Islet of Langerhans (tissue), 1 donor: Measurements from ENCODE around the gene MYO16.
"Not testable (repeated sequence)": the region's sequence is repeated elsewhere in the genome, so short reads cannot be mapped to it uniquely, and the experiment has no call there.

Source experiments
- FAIRE-seq: peaks from one replicate; lab custom pipeline; 2011; peaks lifted over from hg19 to GRCh38; lab: Jason Lieb, UNC

Gene MYO16

DNA sequence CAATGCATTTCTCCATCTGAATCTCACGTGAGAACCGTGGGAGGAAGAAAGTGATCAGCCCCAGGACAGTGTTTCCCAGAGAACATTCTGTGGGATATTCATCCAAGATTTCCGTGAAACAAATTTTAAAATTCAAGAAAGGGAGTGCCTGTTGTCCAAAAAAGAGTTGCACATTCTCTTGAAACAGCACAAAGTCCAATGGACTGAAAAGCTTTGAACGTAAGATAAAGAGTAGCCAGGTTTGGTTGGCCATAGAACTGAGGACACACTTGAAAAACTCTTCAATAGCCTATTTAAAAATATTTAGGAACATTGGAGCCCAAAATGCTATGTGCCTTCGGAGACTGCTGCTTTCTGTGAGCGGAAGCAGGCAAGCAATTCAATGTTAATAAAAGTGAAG, 353.9 kb downstream of the MYO16 start:
- no peak for FAIRE-seq

DNA sequence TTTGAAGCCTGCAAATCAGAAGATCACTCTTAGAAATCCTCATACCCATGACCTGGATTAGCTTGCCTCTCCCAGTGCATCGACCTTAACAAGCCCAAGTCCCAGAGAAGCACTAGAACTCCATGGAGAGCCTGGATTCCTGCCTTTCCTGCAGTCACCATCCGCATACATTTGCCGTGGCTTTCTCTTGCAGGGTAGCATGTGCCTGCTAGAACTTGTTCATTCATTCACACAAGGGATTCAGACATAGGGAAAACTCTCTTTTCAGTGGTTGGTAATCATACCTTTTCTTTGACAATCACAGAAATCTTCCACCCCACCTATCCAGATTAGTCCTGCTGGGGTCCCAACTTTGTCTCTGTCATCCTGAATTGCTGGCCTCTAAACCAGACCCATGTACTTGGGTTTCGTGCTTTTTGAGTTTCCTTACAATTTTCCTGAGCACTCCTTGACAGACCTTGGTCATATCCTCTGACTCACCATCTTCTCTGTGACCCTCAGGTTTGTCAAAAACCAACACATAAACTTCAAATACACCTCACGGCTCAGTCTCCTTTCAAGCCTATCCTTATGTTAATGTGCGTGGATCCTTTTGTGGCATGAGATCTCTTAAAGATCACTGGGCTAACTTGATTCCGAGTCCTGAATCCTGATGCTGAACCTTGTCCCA, 355.0 kb downstream of the MYO16 start:
- no peak for FAIRE-seq

DNA sequence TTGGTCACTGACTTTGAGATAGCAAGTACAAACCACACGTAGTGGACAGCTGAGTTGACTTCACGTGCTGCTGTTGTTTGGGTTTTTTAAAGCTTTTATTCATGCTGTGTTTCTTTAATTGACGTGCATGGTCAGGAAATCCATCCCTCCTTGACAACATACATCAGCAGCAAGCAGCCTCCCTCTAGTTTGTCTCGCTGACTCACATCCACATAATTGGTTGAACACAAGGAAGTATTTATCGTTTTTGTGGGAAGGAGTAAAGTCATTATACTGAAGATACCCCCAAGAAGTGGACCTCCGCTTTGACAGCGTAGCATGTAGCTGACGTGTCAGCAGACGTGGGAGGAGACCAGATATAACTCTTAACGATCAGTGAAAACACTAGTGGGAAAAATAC, 355.8 kb downstream of the MYO16 start:
- FAIRE-seq, result no peak

DNA sequence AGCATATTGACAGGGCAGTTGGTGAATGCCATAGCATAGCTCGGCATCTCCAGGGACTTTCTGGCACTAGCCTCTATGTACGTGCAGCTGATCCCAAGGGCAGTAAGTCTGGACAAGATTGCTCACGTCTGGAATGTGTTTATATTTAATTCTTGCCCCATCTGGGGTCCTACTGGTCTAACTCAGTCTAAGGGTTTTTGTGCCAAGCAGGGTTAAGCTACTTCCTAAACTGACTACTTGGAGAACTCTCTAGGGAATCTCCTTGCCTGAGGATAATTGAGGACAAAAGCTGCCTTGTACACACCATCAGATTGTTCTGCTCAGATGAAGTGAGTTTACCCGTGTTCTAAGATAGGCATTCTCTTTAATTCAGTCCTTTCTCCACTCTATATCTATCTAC, 358.1 kb downstream of the MYO16 start:
- no peak for FAIRE-seq

DNA sequence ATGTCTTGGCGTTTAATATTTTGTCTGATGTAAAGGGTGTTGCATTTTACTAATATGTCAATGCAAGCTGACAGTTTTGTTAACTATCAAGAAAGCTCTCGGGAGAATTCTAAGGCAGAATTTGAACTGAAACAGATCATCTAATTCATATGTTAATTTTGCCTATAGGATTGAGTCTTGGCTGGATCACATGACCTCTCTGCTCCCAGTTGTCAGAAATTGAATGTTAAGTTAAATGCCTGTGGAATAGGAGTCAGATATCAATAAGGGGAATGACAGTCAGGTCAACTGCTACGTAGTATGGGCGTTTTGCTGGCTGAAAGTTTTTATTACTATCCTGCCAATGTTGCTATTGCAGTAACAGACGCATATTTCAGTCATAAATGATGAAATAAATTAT, 358.5 kb downstream of the MYO16 start:
- no peak for FAIRE-seq

DNA sequence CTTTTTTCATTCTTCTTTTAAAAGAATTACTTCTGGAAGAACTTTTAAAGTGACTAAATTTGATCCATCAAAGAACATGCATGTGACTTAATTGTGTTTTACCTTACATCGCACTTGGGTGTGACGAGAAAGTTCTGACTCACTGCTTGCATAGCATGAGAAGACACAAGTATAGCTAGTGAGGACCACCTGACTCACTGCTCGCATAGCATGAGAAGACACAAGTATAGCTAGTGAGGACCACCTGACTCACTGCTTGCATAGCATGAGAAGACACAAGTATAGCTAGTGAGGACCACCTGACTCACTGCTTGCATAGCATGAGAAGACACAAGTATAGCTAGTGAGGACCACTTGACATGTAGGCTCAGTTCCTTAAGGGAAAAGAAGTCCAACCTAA, 362.0 kb downstream of the MYO16 start:
- FAIRE-seq, result not testable (repeated sequence)

DNA sequence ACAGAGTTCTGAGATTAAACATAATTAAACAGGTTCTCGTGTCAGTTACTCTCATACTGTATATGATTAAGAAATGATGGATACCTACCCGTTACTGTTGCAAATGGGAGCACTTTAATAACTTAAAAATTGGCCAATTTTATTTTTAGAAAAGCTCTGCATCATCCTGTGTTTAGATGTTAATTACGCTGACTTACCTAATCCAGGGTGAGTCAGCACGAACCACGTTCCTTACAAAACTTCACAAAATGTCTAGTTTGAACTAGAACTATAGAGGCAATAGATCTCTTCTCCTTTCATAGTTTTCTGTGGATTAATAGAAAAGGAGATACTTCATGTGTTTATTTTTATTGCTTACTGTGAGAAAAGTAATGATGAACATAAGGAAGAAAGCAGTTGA, 363.9 kb downstream of the MYO16 start:
- no peak for FAIRE-seq

DNA sequence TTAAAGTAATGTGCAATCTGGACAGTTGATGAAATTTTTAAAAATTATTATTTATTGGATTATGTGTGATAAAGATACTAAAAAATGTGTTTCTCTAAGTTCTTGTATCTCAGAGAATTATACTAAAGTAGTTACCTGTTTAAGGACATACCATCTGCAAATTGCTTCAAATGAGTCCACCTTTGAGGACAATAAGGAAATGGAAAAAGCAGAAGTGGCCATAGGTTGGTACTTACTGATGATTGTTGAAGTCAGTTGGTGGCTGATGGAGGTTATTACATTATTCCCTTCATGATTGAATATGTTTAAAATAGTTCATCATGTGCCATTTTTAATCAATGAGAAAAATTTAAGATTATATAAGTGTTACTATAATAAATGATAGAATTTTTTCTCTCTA, 367.0 kb downstream of the MYO16 start:
- FAIRE-seq, result no peak

DNA sequence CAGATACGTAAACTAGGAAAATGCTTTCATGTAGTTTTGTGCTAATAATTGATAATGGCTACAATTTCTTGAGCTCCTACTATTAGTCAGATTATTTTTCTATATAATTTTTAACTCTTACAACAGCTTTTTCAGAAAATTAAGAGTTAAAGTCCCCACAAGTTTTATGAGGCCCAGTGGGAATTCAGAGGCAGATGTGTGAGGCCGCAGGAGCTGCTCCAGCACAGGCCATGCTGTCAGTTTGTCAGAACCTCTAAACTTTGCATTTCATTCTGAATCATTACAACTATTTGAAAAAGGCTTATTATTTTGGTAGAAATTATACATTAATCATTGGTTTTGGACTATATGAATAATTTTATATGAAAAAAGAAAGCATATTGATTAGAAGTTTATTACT, 370.8 kb downstream of the MYO16 start:
- FAIRE-seq, result peak; percentile 41

DNA sequence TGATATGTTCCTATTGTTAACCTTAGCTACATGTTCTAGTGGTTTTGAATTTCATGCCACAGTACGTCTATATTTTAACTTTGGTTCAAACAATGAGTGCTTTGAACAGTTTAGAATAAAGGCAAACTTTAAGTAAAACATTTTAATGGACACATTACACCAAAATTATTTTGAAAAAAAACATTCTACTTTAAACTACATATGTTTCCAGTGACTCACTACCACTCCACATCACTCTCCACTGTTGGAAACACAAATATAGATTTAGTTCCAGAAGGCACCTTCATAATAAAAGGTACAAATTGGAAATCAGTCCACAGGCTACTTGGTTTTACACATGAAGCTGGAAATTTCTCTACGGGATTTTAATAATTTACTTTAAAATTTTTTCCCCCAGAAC, 373.5 kb downstream of the MYO16 start:
- FAIRE-seq, result no peak

DNA sequence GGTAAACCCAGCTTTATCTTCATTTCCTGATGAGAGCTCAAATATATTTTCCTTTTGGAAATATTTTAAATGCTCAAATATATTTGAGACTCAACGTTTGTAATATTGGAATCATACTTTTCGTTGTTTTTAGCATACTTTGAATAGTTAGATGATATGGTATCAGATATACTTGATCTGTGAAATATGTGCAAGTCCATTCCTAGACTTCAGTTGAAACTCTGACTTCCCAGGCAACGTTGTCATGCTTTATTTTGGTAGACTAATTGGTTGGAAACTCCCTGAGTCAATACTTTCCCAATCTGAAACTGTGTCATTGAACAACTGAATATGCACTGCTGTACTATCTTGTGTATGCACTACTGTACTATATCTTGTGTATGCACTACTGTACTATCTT, 378.5 kb downstream of the MYO16 start:
- no peak for FAIRE-seq

DNA sequence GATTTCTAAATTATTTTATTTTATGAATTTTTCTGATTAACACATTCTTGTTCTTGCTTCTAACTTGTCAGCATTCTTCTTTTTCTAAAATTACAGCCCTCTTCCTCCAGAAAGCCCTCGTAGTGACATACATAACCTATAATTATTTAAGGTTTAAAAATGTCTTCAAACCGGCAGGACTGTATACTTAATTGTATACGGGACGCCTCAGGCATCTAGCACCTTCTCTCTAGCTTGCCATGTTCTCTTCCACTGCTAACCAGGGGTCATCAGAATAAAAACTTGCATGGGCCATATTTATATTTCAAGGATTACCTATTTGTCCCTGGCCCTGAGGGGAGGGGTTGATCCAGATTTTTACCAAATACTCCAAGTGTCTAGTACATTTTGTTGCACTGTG, 380.3 kb downstream of the MYO16 start:
- no peak for FAIRE-seq

DNA sequence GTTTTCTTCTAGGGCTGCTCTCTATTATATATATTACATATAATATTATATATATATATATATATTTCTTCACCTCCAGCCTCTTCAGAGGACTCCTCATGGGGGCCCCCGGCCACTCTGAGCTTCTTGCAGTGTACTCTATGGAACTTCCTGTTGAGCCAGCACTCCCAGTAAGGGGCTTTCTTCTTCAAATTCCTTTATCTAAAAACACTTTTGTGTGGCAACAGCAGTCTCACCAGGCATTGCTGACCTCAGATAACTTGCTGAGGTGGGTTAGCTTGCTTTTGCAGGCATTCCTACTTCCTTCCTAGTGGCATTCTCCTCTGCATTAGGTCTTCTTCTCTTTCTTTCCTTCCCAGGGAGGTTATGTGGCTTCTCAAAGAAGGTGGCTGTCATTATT, 381.5 kb downstream of the MYO16 start:
- no peak for FAIRE-seq

DNA sequence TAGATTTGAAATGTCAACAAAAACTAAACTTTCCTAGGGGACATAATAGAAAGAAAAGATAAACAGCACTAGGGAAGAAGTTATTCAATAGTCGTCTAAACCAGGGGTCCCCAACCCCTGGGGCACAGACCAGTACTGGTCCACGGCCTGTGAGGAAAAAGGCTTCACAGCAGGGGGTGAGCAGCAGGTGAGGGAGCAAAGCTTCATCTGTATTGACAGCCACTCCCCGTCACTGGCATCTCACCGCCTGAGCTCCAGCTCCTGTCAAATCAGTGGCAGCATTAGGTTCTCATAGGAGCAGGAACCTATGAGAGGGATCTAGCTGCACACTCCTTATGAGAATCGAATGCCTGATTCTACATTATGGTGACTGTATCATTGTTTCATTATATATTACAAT, 382.7 kb downstream of the MYO16 start:
- no peak for FAIRE-seq

DNA sequence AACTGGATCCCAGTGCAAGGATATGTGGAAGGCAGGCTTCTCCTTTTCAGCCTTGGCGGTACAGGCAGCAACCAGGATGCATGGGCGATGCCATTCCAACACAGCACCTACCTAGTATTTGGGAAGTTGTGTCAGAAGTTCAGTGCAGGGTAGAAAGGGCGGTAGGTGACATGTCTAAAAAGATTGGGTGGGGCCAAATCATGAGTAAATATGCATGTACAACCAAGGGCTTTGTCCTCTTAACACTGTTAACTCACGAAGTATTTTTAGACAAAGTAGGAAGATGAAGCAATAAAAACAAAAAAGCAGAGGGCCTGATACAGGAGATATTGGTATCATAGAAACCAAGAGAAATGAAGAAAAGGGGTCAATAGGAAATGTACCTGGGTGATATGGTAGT, 392.1 kb downstream of the MYO16 start:
- FAIRE-seq, result no peak

DNA sequence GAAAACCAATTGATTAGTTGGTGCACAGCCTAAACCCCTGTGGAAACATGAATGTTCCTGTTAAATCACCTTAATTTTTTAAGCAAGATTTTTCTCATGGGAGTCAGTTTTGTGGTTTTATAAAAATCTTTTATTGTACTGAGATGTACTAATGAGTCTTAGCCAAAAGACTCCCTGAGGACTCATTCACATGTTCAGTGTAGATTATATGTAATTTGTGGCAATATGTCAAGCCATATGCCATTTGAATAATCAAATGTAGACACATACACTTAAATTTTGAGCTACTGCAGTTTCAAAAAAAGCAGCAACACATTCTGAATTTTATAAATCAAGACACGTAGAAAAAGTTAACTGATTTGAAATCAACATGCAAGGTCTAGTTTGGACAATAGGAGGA, 395.2 kb downstream of the MYO16 start:
- FAIRE-seq, result no peak

DNA sequence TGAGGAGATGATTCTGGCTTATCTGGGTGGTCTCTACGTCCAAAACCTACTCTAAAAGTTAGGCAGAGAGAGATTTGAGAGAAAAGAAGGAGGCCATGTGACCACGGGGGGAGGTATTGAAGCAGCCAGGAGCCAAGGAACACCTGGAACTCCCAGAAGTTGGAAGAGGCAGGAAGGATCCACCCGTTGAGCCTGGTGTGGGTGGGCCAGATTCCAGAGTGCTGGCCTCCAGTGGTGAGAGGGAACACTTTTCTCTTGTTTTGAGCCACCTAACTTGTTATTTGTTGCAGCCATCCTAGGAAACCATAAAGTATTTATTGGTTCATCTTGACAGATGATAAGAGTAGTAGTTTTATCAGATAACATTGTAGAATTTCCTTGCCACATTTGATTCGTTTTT, 396.9 kb downstream of the MYO16 start:
- FAIRE-seq, result no peak

DNA sequence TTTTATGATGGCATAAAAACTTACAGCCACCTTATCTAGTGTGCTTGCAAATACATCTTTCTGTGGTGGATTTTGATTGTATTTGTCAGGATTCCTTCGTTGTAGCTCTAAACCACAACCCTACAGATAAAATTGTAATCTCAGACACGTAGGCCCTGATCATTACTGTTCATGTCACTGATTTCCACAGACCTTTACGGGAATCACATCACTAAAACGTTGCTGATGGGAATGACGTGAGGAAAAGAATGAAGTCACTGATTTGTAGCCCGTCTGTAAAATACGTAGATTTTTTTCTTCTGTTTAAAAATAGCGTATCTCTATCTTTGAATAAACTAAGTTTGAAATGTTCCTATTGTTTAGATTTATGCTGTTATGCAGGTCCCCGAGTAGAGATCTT, 399.2 kb downstream of the MYO16 start:
- FAIRE-seq, result no peak

DNA sequence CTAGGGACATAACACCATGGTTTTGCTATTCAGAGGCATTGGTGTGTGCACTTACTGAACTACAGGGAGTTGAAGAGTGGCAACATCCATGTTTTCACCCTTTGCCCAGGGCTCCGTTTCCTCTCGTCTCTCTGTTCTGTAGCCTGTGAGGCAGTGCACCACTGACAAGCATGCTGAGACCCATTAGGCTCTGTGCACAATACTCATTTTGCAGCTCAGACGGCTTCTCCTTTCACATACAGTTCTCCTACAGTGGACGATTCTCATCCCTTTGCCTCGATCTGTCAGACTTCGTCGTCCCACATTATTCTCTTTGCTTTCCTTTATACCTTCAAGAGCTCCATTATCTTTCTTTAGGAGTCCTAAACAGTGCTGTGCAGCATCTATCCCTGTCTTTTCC, 403.7 kb downstream of the MYO16 start:
- FAIRE-seq, result no peak

DNA sequence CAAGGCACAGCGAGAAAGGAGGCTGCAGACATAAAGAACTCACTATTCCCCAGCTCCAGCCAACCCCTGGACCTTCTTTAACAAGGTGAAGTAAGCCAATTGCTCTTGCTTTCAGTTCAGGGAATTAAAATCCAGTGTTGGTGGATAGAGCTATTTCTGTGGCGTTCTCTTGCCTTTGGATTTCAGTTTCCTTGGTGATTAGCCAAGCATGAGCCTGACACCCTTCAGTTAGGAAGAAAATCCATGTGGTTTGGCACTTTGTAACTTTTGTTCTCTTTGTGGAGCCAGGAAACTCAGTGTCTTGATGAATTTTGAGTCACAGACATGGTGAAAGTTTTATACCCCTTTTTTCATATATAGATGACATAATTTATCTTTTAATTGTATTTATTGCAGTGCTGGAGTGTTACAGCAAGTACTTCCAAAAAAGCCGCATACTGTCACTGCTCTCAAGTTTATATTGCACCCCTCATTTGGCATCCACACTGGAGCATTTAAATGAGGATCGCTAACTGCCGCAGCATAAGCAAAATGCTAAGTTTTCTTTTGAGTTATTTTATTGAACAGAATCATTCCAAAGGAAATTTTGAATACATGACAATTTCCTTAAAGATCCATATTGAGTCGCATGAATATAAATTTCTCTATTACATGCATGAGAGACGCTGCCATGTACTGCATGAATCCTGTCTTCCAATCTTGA, 406.8 kb downstream of the MYO16 start:
- FAIRE-seq, result no peak

DNA sequence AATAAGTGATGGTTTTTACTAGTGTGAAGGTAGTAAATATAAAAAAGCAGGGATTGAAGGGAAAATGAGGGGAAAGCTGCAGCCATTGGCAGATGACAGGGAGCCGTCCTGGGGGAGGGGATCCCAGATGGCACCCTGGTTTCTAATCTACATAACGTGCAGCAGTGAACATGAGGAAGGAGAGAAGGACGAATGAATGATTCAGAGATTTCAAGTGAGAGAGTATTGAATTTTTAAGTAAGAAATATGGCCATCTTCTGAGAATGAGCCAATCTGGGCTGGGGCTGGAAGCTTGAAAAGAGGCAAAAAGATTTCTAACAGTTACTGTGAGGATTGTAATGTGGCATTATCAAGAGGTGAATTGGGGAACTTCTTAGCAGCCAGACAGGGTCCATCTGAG, 414.2 kb downstream of the MYO16 start:
- no peak for FAIRE-seq

DNA sequence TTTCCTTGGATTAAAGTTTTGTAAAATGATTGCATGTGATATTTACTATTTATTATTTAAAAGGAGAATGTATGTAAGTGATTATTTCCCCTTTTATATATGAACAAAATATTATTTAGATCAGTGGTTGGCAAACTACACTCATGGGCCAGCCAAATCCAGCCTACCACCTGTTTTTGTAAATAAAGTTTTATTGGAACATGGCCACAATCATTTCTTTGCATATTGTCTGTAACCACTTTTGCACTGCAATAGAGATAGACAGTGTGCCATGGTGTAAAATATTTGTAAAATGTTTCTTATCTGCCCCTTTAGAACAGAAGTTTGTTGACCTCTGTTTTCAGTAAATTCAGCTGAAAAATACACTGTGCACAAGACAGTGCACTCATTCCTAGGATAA, 426.4 kb downstream of the MYO16 start:
- FAIRE-seq, result no peak

DNA sequence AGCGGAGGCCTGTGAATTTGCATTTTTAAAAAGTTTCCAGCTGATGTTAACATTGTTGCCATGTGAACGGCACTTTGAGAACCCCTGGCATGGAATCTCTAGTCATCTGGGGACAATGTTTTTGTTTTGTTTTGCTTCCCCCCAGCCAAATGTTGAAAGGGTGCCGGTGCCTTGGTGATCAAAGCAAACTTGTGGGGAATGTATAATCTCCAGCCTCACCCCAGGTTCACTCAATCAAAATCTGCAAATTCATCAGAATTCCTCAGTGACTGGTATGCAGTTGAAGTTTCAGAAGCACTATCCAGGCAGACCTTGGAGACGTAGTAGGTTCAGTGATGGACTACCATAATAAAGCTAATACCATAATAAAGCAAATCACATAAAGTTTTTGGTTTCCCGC, 428.7 kb downstream of the MYO16 start:
- no peak for FAIRE-seq

DNA sequence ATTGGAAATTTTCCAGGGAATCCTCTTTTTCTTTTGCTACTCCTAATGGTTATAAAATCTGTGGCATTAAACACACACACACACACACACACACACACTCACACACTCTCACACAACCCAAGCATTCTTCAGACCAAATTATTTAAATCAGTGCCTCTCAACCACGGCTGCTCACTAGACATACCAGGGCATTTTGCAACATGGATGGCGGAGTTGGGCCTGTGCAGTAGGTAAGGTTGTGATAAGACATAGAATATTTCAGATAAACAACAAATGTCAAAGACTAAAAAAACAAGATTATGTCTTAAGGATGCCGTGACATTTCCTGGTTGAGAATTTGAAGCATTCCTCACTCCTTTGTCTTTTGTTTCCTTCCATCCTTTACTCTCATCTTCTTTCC, 443.1 kb downstream of the MYO16 start:
- FAIRE-seq, result no peak

DNA sequence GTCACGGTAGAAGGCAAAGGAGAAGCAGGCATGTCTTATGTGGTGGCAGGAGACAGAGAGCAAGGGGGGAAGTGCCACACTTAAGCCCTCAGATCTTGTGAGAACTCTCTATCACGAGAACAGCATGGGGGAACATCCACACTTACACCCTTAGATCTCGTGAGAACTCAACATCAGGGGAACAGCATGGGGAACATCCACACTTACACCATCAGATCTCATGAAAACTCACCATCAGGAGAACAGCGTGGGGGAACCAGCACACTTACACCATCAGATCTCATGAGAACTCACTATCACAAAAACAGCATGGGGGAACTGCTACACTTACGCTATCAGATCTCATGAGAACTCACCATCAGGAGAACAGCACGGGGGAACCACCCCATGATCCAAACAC, 445.0 kb downstream of the MYO16 start:
- FAIRE-seq, result no peak
